GM12864 (cell line): ENCODE data around the gene ERICH4.
A peak's percentile ranks its signal among the peaks of the same experiment; 100 is the strongest.

Source experiments
- DNase-seq: peaks from one replicate; pipeline ENCODE4 v3.0.0-alpha.2; 2011; ENCODE audit warnings: low read depth
- H3K4me3 ChIP-seq: 2 replicates; pipeline ENCODE4 v1.5.1; 2011; ENCODE audit warnings: mild to moderate bottlenecking, low read depth, low read length, control low read depth
- CTCF ChIP-seq: IDR thresholded peaks from 2 replicates; pipeline ENCODE4 v1.5.1; 2011; ENCODE audit warnings: low read depth, mild to moderate bottlenecking, moderate library complexity, low read length, control low read depth, inconsistent platforms; ENCODE audit errors: missing control alignments

The ERICH4 gene

GRCh38 chr19:41445575-41445974 lies 2.6 kb downstream of the ERICH4 start:
- no peak overlapping the region for H3K4me3 ChIP-seq
- TF ChIP-seq CTCF, result no peak
- no peak for DNase-seq

GRCh38 chr19:41447732-41448332 lies 4.9 kb downstream of the ERICH4 start:
- TF ChIP-seq CTCF, result no peak
- no peak for DNase-seq
- no peak overlapping the region for H3K4me3 ChIP-seq

GRCh38 chr19:41449079-41449864 lies 6.3 kb downstream of the ERICH4 start:
- peak; percentile 29 for DNase-seq
- TF ChIP-seq CTCF, result peak; percentile 96
- H3K4me3 ChIP-seq, result peak overlapping the region; percentile 32

GRCh38 chr19:41449865-41450178 lies 6.9 kb downstream of the ERICH4 start:
- H3K4me3 ChIP-seq, result no peak overlapping the region
- no peak for DNase-seq
- TF ChIP-seq CTCF, result no peak

GRCh38 chr19:41452584-41453275 lies 9.8 kb downstream of the ERICH4 start:
- H3K4me3 ChIP-seq, result no peak overlapping the region
- DNase-seq, result no peak
- no peak for TF ChIP-seq CTCF

GRCh38 chr19:41455936-41456335 lies 13.0 kb downstream of the ERICH4 start:
- TF ChIP-seq CTCF, result no peak
- DNase-seq, result no peak
- H3K4me3 ChIP-seq, result no peak overlapping the region
